NCI-H2107 treated with DMSO at 0.1 percent for 48 hours (cell line): ENCODE measurements around the gene IL1RAPL1.
A peak's percentile ranks its signal among the peaks of the same experiment; 100 is the strongest.
"Not testable (repeated sequence)": the region's sequence is repeated elsewhere in the genome, so short reads cannot be mapped to it uniquely, and the experiment has no call there.

Experiments
- DNase-seq: peaks from one replicate; lab custom pipeline; 2025; ENCODE audit not compliant: unreplicated experiment; lab: John Stamatoyannopoulos, UW

IL1RAPL1 gene

DNA sequence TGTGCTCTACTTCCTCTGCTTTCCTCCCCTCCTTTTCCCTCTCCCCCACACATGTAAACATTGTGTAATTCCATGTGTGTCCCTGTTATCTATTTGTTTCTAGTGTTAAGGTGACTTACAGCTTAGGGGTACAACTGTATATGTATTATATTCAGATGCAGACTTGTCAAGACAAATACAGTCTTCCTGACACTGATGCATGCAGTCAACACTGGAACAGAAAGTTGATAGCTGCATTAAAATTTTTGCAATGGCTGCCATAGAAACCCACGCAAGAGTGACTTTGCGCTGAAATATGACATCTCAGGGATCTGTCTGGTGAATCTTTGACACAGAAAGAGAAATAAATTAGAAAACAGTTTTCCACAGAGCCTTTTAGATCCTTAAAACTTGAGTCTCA lies 656.7 kb downstream of the IL1RAPL1 start:
- no peak for DNase-seq

DNA sequence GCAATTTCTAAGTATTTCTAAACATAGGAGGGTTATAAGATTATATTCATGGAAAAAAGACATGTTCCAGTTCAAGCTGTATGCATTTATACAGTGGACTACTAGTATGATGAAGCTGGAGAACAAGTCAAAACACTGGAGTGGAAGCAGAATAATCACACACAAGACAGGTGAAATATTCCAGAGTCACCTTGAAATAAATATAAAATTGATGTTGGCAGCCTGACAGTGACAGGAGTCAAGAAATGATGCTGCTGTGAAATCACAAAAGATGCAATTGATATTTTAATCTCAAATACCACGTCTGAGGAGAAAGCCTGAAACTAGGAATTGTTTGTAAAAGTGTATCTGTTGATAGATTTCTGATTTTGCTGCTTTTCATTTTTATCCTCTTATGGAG lies 667.3 kb downstream of the IL1RAPL1 start:
- no peak for DNase-seq

DNA sequence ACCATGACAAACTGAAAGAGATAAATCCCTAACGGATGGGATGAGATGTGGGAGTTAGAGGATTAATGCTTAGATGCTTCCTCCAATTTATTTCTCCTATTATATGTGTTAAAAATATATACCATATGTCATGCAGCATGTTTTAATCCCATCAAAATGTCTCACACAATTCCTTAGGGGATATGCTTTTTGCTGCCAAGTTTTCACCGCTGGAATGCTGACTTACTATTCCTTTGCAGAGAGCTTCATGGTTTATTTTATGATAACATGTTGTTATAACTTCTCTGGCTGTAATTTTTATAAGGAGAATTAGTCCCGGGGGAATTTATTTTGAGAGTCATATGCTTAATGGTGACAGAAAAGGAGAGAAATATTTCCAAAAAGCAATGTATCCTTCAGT lies 670.3 kb downstream of the IL1RAPL1 start:
- no peak for DNase-seq

DNA sequence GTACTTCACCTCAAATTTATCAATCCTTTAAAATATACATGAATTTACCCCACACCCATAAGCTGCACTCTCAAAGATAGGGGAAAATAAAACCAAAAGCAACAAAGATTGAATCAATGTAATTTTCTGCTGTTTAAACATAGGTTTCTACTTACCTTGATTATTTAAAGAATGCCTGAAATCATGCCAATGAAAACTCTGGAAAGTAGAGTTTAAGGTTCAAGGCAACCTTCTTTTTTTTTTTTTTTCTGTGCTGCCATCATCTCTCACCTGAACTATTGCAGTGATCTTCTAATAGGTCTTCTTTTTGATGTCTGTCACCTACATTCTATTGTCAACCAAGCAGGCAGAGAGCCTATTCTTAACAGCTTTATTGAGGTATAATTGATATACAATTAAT lies 682.1 kb downstream of the IL1RAPL1 start:
- DNase-seq, result no peak

DNA sequence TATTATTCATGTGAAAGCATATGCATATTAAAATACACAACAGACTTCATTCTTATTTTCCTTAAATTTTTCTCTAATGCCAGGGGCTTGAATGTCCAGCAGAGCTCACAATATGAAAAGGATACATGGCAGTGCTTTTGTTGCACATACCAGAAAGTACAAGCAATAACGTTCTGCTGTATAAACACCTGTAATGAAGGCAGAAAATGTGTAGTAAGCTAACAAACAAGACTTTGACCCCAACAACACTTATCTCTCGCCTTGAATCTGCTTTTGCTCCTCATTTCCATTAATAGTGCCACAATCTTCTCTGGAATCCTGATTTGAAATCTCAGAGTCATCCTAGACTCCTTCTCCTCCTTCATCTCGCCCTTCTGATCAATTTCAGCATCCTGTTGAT lies 687.3 kb downstream of the IL1RAPL1 start:
- no peak for DNase-seq

DNA sequence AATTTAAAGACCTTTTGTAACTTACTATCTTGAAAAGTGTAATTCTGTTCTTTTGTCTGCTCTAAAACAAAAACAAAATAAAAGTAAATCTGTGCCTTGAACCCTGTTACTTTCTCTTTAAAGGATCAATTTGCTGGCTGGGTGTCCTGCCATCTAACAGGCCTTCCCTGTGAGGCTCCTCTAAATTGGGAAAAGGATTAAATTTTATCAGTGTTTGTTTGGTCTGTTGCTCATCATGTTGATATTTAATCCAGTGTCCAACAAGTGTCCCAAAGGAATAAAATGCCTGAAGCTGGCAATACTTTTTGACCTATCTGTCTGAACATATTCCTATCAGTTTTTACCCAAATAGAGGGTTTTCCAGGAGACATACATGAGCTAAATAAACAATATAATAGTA lies 688.7 kb downstream of the IL1RAPL1 start:
- DNase-seq, result no peak

DNA sequence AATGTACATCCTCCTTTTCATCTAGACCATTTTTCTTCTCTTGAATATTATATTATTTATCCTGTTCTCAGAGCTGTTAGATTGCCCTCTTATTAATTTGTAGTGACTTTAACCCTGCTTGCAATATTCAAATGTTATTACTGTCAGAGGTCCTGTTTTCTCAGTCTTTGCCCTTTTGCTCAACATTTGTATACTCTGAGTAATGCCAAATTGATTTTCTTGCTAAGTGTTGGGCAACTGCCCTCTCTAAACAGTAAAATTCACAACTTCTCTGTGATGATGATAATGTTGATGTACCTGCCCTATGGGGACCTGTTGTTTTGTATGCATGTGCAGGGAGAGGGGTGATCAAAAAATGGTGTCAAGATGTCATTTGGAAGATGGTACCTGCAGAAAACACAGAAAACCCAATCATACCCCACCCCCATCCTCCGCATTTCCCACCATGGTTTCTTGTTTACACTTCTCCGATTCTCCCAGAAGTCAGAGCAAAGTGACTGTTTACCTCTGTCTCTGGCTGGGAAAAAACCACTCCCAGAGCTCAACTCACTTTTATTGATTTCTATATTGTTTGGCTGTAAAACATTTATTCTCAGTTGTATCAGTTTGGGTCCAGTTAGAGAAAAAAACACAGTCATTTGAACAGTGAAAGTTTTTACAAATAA lies 694.0 kb downstream of the IL1RAPL1 start:
- DNase-seq, result no peak

DNA sequence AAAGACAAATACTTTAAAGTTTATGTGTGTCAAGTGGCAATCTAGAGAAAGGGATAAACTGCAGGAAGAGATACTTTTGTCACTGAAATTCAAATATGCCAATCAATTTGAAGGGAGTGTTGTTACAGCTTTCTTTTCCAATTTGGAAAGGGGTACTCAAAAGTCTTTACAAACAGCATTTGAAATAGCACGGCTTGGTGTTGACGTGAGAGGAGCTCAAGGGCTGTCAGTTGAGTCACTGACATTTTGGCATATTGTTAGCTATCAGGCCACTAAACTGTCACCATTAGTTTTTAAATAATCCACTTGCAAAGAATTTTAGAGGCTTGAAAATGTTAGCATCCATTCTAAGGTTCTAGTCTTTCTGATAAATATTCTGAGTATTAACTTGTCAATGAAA lies 698.4 kb downstream of the IL1RAPL1 start:
- DNase-seq, result no peak

DNA sequence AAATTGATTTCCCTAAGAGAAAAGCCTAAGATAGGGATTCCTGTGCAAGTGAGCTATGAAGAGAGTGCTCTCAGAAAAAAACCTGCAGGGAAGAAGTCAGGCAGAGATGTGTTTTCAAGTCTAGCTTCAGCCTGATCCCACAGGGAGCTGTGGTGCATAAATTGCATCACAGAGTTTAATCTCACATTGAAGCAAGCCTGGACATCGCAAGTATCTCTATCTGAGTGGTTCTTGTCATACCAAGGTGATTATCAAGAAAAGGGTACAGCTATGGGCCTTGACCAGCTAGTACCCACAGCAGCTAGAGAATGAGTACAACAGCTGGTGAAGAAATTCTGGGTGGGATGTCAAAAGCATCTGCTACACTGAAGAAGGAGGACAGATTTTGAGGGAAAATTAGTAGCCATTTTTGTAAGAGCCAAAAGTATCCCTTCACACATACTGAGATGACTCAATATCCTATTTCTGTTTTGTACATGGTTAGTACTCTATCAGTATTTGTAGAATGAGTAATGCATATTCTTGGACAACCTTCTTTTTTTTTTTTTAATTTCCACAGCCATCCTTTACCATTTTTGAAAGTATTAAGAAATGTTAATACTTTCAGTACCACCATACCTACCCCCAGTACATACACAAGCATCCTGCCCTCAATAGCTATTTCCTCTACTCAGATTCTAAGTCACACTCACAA lies 708.9 kb downstream of the IL1RAPL1 start:
- DNase-seq, result no peak

DNA sequence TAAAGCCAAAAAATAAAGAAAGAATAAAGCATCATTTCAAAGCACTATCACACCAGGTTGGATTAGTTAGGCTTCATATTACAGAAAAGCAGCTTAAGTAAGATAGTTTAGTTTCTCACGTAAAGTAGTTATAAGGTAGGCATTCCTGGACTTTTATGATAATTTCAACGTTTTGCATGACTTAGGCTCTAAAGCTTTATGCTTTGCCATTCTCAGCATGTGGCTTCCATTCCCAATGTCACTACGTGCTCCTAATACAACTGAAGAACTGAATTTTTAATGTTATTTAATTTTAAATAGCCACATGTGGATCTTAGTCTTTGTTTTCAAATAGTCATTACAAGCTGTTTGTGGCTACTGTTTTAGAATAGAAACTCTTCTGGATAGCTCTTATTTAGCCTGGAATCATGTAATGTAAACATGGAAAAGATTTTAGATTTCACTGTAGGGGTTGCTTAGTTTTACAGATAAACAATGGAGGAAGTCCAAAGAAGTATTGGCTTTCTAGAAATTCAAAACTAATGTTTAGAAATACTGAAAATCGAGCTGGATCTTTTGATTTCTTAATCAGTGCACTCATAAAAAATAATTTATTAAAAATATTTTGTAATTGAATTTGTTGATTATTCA lies 710.0 kb downstream of the IL1RAPL1 start:
- DNase-seq, result no peak

DNA sequence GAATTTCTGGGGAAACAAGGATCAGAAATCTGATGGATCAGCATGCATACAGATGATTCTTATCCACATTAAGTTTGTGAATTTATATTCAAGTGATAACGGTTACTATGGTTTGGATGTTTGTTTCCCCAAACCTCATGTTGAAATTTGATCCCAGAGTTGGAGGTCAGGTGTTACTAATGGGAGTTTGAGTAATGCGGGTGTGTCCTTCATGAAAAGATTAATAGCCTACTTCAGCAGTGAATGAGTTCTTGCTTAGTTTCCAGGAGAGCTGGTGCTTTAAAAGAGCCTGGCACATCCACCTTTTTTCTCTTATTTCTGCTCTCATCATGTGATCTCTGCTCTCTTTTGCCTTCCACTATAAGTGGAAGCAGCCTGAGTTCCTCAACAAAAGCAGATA lies 712.4 kb downstream of the IL1RAPL1 start:
- DNase-seq, result peak; percentile 21

DNA sequence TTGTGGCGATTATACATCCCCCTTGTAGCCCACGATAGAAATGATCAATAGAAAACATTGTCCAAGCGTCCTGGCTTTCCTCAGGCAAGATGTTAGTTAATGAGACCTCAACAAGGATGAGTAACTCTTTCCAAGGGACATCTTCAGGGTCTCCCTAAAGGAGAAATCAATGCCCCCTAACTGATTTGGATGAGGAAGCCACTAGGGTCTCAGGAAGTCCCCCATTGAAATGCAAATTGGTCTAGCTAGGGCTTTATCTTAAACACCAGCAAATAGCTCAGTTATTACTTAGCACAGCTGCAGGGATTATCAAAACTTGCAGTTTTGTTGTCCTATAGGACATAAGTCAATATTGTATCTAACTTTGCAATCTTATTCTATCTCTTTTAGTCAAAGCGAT lies 721.5 kb downstream of the IL1RAPL1 start:
- no peak for DNase-seq

DNA sequence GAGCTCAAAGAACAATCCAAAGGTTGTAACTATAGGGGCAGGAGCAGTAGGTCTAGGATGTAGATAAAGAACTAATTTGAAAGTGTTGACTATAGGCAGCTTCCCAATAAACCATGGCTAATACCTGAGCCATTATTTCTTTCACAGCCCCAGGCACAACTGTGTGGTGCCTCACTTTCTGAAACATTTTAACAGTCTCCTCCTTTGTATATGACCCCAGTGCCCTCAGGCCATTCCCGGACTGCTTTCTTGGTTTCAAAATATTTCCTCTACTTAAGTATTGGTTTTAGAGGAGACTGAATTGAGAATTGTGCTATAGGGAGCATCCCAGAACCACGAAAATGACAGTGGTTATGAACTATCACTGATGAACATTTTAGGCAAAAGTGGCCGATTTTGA lies 728.7 kb downstream of the IL1RAPL1 start:
- DNase-seq, result no peak

DNA sequence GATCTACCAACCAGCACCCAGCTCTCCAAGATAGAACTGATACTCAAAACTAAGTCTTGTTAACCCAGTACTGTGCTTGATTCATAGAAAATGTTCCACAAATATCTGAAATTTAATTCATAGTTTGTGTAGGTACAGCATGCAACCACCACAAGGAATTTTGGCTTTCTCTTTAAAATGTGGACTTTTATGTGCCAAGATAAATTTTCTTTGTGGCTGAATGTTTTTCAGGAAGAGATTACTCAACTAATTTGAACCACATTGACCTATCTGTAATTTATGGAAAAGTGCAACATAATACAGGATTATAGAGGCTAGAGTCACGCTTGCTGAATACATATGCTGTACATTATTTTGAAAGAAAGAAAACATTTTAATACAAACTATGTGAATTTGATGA lies 730.8 kb downstream of the IL1RAPL1 start:
- DNase-seq, result no peak

DNA sequence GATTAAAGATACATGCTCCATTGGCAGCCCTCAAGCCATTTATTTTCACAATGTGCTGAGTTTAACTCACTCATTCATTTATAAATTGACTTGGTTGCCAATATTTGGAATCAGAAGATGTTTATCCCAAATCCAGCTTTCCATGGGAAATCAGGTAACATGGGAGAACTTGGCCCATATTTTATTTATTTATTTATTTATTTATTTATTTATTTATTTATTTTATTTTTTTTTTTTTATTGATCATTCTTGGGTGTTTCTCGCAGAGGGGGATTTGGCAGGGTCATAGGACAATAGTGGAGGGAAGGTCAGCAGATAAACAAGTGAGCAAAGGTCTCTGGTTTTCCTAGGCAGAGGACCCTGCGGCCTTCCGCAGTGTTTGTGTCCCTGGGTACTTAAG lies 745.2 kb downstream of the IL1RAPL1 start:
- not testable (repeated sequence) for DNase-seq

DNA sequence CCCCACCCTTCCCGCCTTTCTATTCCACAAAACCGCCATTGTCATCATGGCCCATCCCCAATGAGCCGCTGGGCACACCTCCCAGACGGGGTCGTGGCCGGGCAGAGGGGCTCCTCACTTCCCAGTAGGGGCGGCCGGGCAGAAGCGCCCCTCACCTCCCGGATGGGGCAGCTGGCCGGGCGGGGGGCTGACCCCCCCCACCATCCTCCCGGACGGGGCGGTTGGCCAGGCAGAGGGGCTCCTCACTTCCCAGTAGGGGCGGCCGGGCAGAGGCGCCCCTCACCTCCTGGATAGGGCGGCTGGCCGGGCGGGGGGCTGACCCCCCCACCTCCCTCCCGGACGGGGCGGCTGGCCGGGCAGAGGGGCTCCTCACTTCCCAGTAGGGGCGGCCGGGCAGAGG lies 745.8 kb downstream of the IL1RAPL1 start:
- not testable (repeated sequence) for DNase-seq

DNA sequence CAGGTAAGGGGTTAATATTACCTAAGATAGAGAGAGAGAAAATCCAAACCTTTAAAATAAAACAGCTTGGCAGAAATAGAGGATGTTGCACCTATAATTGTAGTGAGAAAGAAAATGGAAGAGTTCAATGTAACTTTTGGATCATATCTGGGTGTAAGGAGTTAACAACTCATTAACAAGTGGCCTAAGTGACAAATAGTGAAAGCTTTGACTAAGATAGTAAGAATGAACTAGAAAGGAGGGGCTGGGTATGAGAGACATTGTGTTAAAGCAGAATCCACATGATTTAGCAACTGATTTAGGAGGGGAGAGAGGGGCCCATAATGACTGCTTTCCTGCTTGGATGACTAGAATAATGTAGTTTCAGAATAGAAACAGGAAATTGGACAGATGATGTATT lies 761.0 kb downstream of the IL1RAPL1 start:
- DNase-seq, result no peak

DNA sequence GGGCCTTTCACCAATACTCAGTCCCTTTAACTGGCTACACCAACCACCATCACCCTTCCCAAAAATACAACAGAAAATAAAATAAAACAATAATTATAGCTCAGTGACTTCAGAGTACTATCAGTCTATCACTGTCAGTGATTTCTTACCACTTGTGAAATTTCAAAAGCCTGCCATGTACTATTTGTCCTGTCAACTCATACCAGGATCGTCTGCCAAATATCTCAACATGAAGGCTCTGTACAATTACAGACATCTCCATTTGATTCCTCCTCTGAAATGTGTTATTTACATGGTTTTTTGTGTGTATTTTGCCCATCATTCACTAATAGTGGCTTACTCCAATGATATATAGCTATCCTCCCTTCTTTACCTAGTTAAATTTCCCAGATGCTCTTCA lies 772.0 kb downstream of the IL1RAPL1 start:
- DNase-seq, result no peak

DNA sequence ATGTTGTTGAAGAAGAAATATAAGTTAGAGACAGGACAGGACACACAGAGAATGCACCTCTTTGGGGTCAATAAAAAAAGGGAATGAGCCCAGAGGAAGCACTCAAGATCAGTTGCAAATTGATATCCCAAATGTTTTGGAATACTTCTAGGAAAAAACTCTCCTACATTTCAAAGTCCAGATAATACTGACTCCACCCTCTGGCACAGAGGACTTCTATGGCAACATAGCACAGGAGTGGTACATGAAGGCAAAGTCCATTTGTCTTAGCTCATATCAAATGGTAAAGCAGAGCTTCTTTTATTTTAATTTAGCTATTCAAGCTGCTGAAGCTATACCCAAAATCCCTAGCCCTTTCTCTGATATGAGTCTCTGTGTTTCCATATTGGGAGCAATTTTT lies 787.5 kb downstream of the IL1RAPL1 start:
- DNase-seq, result not testable (repeated sequence)

DNA sequence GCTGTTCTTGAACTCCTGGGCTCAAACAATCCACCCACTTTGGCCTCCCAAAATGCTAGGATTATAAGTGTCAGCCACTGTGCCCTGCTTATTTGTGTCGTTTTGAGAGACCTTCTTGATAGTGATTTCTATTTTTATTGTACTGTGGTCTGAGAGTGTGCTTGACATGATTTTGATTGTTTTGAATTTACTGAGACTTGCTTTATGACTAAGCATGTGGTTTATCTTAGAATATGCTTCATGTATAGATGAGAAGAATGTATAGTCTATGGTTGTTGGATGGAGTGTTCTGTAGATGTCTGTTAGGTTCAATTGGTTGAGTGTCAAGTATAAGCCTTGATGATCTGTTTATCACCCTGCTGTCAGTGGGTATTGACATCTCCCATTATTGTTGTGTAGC lies 789.3 kb downstream of the IL1RAPL1 start:
- DNase-seq, result no peak

DNA sequence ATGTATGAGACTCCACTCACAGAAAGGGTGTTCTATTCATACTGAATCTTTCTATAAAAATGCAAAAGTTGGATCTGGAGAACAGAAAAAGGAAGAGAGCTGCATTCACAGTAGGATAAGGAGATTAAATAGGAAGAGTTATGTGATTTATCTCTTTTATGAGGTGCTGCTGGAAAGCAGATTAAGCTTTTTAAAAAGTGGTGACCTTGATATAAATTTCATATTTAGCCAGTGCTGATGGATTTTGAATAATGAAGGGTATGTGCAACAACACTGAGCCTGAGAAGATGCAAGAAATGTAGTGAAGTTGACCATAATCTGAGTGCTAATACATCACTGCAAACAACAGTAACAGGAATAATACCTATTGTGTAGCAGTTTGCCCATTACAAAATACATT lies 795.6 kb downstream of the IL1RAPL1 start:
- no peak for DNase-seq

DNA sequence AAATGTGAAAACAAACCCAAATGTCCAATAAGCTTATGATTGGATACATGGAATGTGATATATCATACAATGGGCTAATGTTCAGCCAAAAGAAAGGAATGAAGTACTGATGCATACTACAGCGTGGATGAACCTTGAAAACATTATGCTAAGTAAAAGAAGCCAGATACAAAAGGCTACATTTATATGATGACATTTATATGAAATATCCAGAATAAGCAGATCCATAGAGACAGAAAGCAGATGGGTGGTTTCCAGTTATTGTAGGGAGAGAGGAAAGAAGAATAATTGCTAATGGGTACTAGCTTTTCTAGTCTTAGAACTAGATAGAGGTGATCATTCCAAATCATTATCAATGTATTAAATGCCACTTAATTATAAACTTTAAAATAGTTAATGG lies 801.3 kb downstream of the IL1RAPL1 start:
- DNase-seq, result no peak

DNA sequence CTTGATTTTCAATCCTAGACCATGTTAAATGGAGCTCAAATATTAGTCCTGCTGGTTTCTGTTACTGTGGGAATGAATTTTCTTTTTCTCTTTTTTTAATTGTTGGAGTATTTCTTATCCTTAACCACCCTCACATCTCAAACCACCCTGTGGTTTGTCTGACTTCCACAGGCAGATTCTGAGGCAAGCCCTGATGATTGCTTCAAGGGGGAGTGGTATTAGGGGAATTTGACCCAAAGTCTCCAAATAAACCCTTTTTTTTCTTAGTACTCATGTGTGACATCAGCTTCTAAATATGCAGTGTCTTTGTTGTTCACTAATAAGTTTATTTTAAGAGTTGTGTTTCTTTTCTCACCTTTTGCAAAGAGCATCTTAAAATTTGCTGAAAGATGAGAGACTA lies 810.3 kb downstream of the IL1RAPL1 start:
- DNase-seq, result no peak
